NCI-H1436 (cell line): ENCODE measurements around the gene ABTB2.

Experiments
- DNase-seq: peaks from one replicate; lab custom pipeline; 2025; lab: John Stamatoyannopoulos, UW

Gene ABTB2

DNA sequence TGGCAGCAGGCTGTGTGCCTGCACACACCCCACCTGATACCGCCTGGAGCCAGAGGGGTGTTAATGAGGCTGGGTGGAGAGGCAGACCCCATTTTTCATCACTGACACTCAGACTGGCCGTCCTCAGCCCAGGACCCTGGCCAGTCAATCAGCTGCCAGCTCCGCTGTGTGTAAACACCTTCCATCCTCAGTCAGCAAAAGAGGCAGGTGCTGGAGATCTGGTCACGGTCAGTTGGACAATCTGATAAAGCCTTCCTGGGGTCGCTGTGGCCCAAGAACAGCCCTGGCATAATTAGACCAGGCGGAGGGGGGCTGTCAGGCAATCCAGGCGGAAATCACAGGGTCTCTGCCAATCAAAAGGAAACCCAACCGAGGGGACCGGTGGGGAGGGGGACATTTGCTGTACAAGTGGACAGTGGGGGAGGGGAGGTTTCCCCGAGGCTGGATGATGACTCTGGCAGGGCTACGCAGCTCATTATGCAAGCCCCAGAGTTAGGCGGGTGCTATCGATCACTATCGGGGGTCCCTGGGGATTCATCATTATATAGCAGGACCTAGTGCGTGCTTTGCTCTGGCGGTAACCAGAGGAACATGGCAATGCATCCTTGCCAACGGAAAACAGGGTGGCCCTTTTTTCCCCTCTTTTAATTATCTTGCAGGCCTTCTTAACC lies 72.9 kb downstream of the ABTB2 start:
- DNase-seq, result no peak

DNA sequence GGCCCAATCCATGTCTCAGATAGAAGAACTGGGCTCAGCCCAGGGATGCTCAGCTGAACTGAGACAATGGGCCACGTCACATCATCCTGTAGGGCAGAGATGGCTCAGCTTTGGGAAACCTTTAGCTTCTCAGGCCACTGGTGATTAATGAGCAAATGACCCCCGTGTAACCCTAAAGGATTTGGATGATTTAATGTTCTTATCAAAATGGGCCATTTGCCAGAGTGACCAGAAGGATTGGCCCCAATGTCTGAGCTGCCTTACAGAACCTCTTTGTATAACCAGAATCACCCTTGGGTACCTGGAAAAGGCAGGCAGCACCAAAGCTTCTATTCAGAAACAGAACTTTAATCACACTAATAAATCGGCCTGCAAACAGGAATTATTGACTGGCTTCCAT lies 73.7 kb downstream of the ABTB2 start:
- DNase-seq, result no peak

GRCh38 chr11:34280945-34281872 lies 76.6 kb downstream of the ABTB2 start:
- no peak for DNase-seq

GRCh38 chr11:34278693-34279297 lies 79.0 kb downstream of the ABTB2 start:
- no peak for DNase-seq

DNA sequence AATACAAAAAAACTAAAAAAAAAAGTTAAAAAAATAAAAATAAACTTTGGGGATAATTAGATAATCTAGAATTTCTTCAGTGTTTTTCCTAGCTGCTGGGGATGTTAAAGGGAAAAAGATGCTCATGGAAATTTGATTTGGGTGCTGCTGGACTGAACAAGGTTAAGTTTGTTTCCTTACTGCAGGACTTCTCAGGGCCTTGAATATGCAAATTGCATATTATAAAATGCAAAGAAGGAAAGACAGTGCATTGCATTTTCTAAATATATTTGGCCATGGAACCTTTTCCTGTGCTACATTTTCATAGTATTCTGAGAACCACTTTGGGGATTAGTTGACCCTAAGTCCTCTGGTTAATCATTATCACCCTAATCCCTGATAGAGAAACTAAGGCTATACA lies 79.6 kb downstream of the ABTB2 start:
- no peak for DNase-seq

GRCh38 chr11:34277171-34277570 lies 80.6 kb downstream of the ABTB2 start:
- no peak for DNase-seq

GRCh38 chr11:34276352-34276864 lies 81.4 kb downstream of the ABTB2 start:
- DNase-seq, result no peak

- DNase-seq, result no peak
Observed at GRCh38 chr11:34275486-34275885, 82.3 kb downstream of the ABTB2 start.

- no peak for DNase-seq
Observed at GRCh38 chr11:34274712-34275398, 83.0 kb downstream of the ABTB2 start.

- DNase-seq, result no peak
Observed at GRCh38 chr11:34273099-34273498, 84.7 kb downstream of the ABTB2 start.

- no peak for DNase-seq
Observed at GRCh38 chr11:34271727-34272126, 86.1 kb downstream of the ABTB2 start.

- DNase-seq, result no peak
Observed at GRCh38 chr11:34270711-34271110, 87.1 kb downstream of the ABTB2 start.

- DNase-seq, result no peak
Observed at GRCh38 chr11:34269694-34270245, 88.0 kb downstream of the ABTB2 start.

DNA sequence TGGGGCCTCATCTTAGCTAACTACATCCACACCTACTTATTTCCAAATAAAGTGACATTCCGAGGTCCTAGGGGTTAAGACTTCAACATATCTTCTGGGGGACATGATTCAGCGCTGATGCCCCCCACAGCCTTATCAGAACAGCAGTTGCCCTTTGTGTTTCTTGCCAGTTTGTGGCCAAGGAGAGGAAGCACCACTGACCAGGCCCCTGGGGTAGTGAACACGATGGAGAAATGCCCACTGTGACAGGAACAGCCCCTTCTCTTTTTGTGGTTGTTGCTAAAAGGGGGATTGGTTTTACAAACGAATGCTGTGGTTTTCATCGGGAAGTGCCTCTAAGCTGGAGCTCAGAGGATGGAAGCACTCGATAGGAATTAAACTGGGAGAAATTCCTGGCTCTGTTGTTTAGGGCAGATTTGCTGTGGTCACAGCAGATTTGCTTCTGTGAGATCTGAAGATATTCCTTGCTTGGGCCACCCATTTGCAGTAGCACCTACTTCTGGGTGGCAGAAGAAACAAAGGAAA lies 88.8 kb downstream of the ABTB2 start:
- no peak for DNase-seq

DNA sequence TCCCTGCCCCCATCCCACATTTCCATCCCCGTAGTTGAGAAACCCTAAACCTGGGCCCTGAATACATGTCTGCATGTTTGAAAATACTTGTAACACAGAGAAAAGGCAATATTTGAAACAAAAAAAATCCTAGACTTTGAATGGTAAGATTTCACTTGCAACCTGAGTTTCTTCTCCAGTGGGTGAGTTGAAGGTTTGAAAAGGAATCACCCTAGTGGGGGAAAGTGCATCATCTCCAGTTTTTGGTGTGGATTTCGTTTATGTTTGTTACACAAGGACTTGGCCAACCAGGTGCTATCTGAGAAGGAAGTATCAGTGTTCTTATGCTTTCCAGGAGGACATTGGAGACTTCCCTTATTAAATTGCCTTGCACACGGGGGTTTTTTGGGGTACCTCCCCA lies 90.4 kb downstream of the ABTB2 start:
- no peak for DNase-seq

DNA sequence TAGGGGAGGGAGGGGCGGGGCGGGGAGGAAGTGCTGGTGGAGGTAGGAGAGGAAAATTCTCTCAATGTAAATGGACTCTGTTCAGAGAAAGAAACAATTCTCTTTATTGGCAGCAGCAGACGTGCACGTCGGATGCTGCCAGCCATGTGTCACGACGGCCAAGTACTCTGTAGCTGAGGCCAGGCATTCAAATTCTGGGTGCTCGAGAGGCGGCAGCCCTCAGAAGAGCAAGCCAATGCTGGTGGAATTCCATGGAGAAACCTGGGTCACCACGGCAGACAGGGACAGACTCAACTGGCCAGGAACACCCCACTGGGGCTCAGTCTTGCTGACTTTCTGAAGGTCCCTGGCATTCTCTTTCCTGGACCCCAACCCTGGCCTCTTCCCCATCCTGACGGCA lies 90.8 kb downstream of the ABTB2 start:
- no peak for DNase-seq

DNA sequence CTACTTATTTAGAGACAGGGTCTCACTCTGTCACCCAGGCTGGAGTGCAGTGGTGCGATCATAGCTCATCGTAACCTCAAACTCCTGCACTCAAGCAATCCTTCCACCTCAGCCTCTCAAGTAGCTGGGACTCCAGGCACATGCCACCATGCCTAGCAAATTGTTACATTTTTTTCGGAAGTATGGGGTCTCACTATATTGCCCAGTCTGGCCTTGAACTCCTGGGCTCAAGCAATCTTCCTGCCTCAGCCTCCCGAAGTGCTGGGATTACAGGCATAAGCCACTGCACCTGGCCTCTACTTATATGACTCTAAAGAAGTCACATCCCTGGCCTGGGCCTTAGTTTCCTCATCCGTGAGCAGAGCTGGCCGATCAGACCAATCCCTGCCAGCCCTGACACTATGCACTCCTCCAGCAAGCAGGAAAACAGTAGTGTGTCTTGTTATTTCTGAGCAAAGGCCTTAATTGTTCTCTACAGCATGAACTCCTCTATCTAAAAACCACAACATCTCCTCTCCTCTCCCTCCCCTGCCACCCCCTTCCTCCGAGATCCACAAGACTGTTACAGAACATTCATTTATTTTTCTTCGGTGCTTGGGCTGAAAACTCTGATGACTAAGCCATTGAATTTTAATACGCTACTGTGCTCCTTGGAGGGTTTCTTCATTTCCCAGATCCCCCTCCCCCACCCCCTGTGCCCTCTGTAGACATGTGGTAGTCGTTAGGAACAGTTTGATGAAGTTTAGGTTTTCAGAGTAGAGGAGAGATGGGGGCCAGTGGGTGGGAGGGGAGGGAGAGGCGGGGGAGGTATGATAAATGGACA lies 91.5 kb downstream of the ABTB2 start:
- no peak for DNase-seq

DNA sequence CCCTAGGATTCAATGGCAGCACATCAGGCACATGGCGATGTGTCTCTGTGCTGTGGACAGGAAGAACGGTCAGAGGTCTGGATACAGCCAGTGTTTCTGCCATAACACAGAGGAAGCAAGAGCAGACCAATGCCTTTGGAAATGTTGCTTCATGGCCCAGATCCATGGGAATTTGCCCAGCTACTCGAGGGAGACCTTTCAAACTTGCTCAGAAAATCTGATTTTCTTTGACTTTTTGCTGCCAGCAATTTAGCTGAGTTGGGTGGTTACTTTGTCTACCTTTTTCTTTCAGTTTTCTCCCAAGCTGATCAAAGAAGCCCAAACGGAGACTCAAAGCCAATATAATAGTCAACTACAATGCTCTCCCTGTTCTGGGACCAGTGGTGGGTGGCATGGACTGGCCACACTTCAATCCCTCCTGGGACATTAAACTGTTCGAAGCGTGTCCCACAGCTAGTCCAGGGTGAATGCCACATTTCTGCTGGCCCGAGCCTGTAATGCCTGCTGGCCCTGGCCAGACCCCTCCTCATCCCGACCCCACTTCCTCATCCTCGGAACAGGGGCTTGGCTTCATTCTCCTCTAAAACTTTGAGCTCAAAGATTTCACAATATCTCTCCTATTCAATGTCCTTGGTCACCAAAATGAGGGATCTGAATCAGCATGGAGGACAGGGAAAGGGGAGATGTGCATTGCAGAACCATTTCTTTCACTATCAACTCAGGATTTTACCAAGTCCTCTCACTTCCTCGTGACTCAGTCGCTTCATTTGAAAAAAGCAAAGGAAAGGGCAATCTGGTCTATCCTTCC lies 93.3 kb downstream of the ABTB2 start:
- no peak for DNase-seq

DNA sequence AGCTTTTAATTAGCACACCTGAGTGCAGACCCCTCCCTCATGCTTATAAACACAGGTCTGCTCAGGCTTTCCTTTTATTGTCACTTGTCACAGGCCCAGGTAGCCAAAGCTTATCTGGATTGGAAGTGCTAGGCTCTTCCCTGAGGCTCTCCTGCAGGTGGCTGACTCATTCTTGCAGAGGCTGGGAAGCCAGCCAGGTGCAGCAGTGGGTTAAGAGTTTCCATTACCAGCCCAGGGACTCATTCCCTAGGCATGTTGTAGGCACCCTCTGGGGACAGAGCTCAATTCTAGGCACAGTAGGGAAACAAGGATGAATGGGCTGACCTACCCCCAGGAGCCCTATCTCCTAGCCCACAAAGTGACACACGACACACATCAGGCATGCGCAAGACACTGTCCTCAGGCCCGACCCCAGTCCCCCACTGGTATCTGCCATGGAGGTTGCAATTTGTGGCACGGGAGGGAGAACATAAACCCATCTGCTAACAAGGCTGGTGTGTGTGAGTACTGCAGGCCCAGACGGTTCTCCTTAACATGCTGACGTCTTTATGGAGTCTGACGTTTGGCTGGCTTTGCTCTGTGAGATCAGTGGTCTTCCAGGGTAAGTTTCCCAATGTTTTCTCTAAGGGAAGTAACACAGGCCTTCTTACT lies 94.2 kb downstream of the ABTB2 start:
- peak; percentile 29 for DNase-seq
